DMS53 treated with DMSO at 0.1 percent for 48 hours (cell line): ENCODE data around the gene EXOSC2.

Source experiments
- DNase-seq: peaks from one replicate; lab custom pipeline; 2025; ENCODE audit not compliant: unreplicated experiment; lab: John Stamatoyannopoulos, UW

EXOSC2 gene, protein sequence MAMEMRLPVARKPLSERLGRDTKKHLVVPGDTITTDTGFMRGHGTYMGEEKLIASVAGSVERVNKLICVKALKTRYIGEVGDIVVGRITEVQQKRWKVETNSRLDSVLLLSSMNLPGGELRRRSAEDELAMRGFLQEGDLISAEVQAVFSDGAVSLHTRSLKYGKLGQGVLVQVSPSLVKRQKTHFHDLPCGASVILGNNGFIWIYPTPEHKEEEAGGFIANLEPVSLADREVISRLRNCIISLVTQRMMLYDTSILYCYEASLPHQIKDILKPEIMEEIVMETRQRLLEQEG

DNA sequence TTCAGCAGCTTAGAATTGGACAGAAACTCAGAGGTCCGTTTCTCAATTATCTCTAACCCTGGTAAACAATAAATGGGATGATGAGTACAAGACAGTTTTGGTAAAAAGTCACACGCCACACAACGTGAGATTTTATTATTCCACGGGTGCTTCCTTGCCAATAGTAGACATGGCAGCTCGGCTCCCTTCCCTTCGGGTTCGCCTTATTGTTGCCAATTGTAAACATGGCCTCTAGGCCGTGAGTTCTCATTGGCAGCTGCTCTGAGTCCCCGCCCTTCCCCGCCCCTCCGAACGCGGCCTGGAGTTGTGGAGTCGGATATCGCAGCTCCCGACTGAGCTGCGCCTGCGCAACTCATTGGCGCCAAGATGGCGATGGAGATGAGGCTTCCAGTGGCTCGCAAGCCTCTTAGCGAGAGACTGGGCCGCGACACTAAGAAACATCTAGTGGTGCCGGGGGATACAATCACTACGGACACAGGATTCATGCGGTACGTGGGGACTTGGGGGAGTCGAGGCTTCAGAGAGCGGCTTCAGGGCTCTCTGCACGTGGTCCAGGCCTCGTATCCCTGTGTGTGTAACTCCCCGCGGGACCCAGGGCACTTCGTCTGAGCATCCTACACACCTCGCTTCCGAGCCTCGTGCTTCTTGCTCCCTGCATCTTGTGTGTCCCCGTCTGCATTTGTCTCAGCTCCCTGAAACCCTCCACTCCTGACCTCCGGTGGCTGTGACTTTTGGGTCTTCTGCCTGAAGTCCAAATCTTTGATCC, at the start of gene EXOSC2:
EXOSC2 (plus strand) TSS at position 355 of the 766 bp plus-strand sequence; CDS start at position 367, 12 bp downstream.
- DNase-seq = peak; percentile 95

DNA sequence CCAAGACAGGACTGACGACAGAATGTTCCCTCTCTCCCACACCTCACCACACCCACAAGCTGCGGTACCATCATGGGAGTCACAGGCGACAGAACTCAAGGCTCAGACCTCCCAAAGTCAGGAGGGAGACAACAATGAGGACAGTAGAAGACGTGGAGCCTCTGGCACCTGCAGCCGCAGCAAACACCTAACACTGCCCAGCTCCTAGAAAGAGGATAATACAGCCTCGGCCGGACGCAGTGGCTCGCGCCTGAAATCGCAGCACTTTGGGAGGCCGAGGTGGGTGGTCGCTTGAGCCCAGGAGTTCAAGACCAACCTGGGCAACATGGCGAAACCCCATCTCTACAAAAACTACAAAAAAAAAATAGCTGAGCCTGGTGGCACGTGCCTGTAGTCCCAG, 42.4 kb upstream of the EXOSC2 start:
- no peak for DNase-seq

DNA sequence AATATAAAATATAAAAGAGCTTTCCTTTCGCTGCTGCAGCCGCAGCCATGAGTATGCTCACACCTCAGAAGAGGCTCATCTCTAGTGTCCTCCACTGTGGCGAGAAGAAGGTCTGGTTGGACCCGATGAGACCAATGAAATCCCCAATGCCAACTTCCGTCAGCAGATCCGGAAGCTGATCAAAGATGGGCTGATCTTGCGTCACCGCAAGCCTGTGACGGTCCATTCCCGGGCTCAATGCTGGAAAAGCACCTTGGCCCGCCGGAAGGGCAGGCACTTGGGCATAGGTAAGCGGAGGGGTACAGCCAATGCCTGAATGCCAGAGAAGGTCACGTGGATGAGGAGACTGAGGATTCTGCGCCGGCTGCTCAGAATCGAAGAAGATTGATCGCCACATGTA, 41.8 kb upstream of the EXOSC2 start:
- peak; percentile 82 for DNase-seq

DNA sequence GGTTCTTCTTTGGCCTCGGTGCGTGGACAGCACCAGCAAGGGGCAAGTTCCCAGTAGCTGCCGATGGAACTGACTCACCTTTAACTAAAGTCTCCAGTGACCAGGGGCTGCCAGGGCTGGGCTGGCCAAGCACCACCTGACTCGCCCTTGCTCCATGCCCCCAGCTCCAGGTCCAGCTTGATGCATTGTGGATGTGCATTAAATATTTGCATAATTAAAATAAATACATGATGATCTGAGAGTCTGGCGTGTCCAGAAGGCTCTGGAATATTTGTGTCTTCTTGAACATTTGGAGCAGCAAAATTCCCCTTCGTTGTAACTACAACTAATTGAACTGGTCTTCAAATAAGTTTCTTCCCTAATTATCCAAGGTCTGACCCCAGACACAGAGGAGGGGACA, 38.7 kb upstream of the EXOSC2 start:
- DNase-seq = no peak

DNA sequence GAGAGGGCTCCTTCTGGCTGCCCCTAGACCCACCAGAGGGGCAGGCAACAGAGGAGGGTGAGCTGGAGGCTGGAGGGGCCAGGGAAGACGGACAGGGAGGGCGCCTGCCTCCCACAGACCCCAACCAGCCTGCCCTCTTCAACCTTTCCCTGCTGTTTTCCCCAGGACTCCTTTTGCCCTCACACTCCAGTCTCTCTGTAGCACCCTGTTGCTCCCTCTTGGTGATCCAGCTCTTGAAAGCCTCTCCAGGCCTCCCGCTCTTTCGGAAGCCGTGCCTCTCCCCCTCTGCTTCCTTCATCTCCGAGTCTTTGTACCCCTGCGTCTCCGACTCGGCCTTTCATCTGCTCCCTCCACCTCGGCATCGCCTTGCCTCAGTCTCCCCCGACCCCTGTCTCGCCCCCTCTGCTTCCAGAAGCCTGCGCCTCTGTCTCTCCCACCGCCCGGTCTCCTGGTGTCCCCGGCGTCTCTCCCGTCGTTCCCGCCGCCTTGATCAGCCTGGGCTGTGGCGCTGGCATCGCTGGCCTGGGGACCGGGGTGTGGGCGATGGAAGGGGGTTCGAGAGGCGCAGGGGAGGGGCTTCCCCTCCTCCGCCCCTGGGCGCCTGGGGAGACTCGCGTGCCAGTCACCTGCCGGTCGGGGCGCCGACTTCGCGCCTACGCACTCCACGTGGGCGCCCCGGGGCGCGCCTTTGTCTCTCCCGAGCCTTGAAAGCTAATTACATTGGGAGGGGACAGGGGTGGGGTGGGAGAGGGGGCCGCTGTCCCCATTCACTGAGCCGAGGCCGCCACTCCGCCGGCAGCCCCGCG, 34.5 kb upstream of the EXOSC2 start:
- no peak for DNase-seq

DNA sequence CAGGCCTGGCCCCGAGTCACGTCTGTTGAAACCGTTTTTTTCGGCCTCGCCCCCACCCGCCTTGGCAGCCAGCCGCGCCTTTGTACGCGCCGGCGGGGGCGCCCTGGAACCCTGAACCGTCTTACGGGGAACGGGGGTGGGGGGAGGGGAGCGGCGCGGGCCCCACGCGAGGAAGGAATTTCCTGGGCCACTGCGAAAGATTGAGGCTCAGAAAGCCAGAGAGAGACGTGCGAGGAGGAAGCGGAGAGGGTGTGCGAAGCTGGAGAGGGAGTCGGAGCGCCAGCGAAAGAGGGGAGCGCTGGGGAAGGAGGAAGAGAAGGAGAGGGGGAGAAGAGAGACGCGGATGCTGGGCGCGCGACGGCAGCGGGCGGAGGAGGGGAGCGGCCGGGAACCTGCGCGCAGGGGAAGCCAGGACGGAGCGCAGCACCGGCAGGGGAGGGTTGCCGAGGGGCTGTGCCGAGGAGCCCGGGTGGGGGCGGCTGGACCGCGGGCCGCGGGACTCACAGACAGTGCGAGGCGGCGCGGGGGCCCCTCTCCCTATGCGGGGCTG, 33.8 kb upstream of the EXOSC2 start:
- no peak for DNase-seq

DNA sequence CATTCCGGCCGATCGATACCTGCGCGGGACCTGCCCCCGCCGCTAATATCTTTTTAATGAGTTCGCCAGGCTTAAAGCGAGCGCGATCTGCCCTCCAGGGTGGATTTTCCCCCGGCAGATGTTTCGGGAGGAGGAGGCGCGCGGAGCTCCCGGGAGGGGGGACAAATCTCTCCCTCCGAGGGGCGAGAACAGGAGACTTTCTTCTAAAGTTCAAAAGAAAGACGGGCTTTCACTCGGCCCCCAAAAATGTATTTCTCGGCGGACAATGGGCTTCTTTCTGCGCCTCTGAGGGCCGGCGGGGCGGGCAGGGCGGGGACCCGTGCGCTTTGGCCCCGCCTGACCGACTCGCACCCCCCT, 33.3 kb upstream of the EXOSC2 start:
- DNase-seq = no peak

DNA sequence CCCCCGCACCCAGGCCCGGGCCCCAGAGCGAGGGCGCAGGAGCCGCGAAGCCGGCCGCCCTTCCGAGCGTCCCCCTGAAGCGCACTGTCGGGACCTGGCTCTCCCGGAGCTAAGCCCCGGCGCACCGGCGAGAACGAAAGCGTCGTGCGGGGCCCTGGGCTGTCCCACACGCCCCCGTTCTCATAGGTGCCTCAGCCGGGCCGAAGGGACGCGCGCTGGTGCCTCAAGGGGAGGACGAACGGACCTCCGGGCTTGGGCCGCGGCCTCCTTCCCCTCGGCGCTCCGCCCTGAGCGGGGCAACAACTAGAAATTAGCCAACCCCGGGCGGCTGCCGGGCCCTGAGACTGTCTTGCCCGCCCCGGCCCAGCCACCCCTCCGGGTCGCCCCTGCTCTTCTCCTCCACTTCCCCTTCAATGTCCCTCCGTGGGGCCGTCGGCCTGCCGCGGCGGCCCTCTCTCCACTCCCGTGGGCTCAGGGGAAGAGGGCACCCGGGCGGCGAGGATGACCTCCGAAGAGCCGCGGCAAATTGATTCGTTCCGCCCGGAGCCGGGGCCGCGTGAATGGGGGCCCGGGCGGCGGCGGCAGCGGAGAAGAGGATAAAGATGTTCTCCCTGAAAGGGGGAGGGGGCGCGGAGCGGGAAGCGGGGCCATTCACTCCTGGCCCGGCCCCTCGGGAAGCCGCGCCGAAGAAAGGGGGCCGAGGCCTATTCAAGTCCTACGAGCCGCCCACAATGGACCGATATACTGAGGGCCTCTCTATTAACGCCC, 32.7 kb upstream of the EXOSC2 start:
- no peak for DNase-seq

DNA sequence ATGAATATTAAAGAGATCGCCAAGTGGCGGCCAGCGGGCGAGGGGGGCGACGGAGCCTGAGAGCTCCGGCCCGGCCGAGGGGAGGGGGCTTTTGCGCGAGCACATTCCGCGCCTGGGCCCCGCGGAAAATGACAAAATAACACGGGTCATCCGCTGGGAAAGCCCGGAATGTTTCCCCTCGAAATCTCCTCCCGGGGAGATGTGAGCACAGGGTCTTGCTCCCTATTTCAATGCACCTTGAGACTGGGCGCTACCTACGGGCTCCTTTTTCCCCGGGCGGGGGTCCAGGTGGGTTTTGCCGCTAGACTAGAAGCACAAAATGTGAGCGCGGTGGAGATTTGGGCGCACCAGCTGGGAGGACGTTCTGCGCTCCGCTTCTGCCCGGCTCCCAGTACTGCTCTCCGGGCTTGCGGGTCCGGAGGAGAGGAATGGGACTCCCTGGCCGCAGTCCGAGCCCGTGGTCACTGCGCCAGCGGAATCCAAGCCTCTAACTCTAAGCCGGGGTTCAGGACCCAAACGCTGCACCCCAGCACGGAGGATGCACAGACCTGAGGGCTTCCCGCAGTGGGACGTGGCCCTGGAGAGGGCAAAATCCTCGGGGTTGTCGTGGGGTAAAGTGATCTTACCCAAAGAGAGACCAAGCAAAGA, 32.0 kb upstream of the EXOSC2 start:
- DNase-seq = no peak

DNA sequence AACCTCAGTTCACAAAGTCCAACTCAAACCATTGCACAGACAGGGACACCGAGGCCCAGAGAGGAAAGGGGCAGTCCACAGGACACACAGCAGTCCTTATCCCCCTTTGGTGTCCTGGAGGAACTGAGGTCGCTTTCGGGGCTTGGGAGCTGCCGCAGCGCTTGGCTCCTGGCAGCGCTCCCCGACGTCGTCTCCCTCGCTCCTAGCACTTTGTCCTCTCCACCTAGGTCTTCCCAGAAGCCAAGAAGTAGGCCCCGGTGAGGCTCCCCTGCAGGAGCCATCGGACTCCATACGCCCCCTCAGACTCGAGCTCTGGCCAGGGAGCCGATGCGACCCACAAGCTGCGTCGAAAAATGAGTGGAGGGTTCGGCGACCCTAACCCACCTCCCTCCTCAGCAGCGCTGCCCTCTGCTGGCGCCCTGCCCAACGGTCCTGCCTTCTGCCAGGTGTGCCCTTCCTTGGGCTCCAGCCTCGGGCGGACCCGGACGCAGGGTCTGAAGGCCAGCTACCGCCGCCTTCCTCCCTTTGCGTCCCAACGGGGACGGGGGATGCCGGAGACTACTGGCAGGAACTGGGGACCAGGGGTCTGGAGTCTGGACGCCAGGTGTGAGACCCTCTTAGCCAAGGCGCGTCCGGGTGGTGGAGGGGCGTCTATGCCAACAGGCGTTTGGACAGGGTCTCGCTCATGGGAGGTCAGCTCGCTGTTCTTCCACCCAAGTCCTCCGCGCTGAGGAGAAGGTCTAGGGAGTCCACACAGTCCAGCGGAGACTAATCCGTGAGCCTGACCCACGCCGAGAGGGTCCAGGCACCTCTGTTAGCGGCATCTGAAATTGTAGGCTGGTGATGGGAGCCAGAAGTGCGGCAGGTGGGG, 31.2 kb upstream of the EXOSC2 start:
- DNase-seq = no peak

DNA sequence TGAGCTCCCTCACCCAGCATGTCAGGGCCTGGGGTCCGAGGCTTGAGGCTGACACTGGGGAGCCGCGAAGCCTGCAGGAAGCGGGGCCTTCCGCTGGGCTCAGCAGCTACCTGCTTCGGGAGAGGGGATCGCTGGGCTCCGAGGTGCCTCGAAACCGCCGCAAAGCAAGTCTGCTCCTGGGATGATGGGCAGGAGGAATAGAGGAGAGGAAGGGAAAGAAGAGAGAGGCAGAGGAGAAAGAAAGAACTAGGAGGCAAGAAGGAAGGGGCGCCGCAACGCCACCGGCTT, 30.7 kb upstream of the EXOSC2 start:
- no peak for DNase-seq

DNA sequence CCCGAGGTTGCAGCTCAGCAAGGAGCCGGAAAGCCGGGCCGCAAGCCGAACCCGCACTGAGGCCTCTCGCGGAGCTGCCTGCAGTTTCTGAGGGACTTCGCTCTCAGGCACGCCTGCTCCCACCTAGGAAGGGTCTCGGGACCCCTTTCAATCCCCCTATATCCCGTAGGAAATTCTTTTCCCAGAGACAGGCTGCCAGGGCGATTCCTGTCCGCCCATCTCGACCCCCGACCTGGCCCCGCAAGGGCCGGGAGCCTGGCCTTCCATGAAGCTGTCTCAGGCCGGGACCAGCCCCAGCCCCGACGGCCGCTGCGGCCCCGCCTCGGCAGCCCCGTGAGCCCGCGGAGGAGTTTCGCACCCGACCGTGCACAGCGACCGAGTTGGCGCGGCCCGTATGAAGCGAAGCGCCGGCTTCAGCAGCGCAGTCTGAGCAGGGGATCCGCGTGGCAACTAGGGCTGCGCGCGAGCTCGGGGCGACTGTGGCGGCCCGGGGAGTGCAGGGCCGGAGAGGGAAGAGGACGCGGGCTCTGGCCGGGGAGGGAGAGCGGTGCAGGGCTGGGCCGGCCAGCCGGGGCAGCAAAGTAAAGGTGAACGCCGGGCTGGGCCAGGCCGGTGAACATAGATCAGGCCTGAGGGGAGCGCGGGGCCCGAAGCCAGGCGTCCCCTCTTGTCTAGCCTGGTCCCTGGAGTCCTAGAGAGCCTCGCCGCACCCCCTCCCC, 30.2 kb upstream of the EXOSC2 start:
- no peak for DNase-seq

DNA sequence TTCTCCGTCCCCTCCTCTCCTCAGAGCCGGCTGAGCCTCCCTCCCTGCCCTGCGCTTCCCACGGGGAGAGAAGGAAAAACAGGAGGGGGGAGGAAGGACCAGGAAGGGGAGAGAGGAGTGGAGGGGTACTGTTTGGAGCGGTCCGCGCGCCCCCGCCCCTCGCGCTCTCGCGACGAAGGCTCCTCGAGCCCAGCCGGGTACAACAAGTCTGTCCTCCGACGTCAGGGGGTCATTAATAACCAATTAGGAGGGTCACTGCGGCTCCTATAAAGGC, 29.7 kb upstream of the EXOSC2 start:
- no peak for DNase-seq

DNA sequence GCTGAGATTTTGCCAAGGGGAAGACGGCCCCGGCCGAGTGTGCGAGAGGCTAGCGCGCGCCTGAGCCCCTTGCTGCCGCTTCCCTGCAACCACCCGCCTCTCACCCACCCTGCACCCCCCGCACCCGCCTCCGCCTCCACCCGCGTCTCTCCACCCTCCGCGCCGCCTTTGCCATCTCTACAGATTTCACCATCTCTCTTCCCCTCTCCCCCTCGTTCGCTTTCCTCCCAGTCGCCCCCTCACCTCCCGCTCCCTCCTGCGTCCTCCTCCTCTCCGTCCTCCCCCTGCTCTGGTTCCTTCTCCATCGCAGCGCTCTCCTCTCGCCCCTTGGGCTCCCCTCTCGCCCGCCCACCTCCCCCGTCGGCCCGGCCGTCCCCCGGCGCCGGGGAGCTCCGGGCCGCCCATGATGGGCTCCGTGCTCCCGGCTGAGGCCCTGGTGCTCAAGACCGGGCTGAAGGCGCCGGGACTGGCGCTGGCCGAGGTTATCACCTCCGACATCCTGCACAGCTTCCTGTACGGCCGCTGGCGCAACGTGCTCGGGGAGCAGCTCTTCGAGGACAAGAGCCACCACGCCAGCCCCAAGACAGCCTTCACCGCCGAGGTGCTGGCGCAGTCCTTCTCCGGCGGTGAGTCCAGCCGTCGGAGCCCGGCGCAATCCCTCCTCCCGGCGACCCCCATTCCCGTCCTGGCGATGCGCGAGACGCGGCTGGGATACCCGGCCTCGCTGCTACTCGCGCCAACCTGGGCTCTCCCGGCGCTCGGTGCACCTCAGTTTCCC, 29.1 kb upstream of the EXOSC2 start, which contains the start of gene PRDM12:
PRDM12 (plus strand) TSS at position 344 of the 778 bp plus-strand sequence; CDS start at position 404, 60 bp downstream.
- DNase-seq = no peak

DNA sequence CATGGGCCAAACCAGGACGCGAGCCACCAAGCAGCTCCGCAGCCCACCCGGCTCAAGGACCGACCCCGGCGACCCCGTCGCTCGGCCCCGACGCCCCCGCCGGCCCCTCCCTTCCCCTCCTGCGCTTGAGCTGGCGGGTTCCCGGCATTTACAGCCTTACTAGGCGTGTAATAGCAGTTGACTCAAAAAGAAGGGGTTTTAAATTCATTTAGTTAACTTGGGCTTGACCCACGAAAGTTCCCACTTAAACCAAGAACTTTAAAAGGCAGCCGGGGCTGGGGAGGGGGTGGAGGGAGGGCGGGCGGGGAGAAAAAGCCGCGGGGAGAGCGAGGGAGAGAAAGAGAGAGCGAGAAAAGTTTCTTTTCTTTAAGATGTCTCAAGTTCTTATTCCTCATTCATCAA, 28.6 kb upstream of the EXOSC2 start:
- DNase-seq = no peak

DNA sequence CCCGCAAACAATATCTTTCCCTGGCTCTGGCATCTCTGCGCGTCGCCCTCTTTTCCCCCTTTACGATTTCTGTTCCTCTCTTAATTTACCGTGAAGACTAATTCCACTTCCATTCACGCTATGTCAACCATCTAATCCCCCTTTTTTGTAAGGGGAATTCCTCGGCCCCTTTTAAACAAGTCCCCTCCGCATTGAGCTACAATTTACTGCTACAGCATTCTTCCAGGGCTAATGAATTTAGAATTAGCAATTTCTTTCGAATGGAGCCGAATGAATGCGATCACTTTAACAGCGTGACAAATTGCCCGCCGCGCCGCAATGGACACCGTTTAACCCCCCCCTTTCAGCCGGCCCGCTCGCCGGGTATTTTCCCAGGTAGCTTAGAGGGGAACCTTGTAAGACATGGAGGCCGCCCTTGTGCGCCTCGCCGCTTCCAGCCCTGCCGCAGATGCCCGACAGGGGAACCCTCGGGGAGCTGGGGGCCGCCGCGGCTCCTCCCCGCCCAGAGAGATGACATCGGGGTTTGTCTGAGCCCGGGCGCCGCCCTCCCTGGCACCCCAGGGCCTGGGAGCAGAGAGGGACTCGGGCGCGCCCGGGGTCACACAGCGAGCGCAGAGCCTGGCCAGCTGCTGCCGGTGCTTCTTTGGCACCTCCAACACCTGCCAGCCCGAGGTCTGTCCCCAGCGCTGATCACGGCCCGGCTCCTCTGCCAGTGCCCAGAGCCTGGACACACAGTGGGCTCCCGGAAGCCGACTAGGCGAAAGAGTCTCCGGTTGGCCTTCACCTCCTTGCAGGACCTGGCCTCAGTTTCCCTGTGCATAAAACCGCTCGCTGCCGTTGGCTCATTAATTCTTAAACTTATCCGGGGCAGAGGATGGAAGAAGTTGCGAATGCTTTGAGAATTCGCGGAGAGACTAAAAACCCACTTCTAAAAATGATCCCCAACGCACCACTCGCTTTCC, 27.9 kb upstream of the EXOSC2 start:
- no peak for DNase-seq
